ENCODE data around the gene ZCWPW1. TPM values are rescaled to one million over a fixed set of nuclear protein-coding genes. Genes with fewer than 3 reads are reported as not detected.

Gene ZCWPW1
- total RNA-seq, 3 donors from 2014 or later (not counting 1 experiment from before 2014, with no cell fraction given) = 5.6 to 7.8 (median 7.2) TPM

DNA sequence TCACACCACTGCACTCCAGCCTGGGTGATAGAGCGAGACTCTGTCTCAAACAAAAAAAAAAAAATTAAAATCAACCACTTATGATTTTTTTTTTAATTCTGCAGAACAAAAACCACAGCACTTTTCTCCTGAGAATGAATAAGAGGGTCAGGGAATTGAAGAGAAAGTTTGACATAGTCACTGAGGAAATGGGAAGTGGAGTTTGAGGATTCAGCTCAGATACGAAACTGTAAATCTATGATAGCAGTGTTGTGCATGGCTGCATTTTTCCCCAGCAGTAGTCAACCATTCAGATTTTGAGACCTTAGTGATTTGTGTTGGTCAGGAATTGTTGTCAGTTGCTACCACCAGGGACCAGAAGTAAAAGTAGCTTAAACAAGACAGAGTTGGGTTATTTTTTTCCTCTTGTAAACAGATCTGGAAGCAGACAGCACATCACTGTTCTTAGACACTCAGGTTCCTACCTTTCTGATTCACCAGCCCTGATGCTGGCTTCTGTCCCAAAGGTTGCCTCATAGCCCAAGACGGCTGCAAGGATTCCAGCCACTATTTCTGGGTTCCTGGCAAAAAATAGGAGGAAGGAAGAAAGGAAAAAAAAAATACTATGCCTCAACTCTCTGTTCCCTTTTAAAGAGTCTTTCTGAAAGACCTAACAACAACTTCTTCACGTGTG is 35.1 kb downstream of the ZCWPW1 start:
- intact Hi-C loops (cut with micrococcal nuclease) = no loop called here
- Mint-ChIP-seq H3K27me3 (ENCODE audit: low read depth in 2 of 2) (no peaks in the 10 kb centered on the region), H3K4me3 (no peak overlapping the region), H3K27ac (no peak overlapping the region), H3K36me3 (no peaks in the 10 kb centered on the region), H3K9me3 (no peaks in the 10 kb centered on the region), H3K4me1 (peaks cover 19 to 22% of the 10 kb centered on the region in 2 donors)
- no peak overlapping the region for H3K27ac ChIP-seq (ENCODE audit: low read length)
- DNase-seq (no peak), ATAC-seq (no peak)
- H3K4me3 ChIP-seq (ENCODE audit: low read length) = no peak overlapping the region
- peaks cover 21% of the 10 kb centered on the region for H3K4me1 ChIP-seq (ENCODE audit: control insufficient read depth, insufficient read depth, low read length)
- WGBS (ENCODE audit: insufficient coverage) = 65% methylated on average over 4 of the region's 4 CpGs
- no peaks in the 10 kb centered on the region for H3K27me3 ChIP-seq (ENCODE audit: control insufficient read depth, insufficient read depth, low read length)
- TF ChIP-seq, protein P1, sequence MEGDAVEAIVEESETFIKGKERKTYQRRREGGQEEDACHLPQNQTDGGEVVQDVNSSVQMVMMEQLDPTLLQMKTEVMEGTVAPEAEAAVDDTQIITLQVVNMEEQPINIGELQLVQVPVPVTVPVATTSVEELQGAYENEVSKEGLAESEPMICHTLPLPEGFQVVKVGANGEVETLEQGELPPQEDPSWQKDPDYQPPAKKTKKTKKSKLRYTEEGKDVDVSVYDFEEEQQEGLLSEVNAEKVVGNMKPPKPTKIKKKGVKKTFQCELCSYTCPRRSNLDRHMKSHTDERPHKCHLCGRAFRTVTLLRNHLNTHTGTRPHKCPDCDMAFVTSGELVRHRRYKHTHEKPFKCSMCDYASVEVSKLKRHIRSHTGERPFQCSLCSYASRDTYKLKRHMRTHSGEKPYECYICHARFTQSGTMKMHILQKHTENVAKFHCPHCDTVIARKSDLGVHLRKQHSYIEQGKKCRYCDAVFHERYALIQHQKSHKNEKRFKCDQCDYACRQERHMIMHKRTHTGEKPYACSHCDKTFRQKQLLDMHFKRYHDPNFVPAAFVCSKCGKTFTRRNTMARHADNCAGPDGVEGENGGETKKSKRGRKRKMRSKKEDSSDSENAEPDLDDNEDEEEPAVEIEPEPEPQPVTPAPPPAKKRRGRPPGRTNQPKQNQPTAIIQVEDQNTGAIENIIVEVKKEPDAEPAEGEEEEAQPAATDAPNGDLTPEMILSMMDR (IDR thresholded peaks at IDR 0.05) = no peak
- no peaks in the 10 kb centered on the region for H3K36me3 ChIP-seq (ENCODE audit: control insufficient read depth, insufficient read depth, low read length)
- H3K9me3 ChIP-seq (ENCODE audit: control insufficient read depth, insufficient read depth, low read length) = no peaks in the 10 kb centered on the region

GRCh38 chr7:100390286-100391009 is 38.1 kb downstream of the ZCWPW1 start:
- TF ChIP-seq, protein P1 (IDR thresholded peaks at IDR 0.05) = no peak
- no peaks in the 10 kb centered on the region for H3K9me3 ChIP-seq (ENCODE audit: control insufficient read depth, insufficient read depth, low read length)
- DNase-seq = no peak
- no peak overlapping the region for H3K27ac ChIP-seq (ENCODE audit: low read length)
- no peaks in the 10 kb centered on the region for H3K27me3 Mint-ChIP-seq (ENCODE audit: low read depth in 2 of 2)
- no peak for ATAC-seq
- H3K4me3 ChIP-seq (ENCODE audit: low read length) = no peak overlapping the region
- intact Hi-C loops (cut with micrococcal nuclease) = no loop called here
- no peak overlapping the region for H3K27ac Mint-ChIP-seq
- H3K36me3 Mint-ChIP-seq = no peaks in the 10 kb centered on the region
- H3K4me3 Mint-ChIP-seq = no peak overlapping the region
- H3K9me3 Mint-ChIP-seq = no peaks in the 10 kb centered on the region
- peaks cover 0 to 5% of the 10 kb centered on the region in 2 donors for H3K4me1 Mint-ChIP-seq
- 91% methylated on average over 2 of the region's 3 CpGs for whole genome bisulfite sequencing (ENCODE audit: insufficient coverage)
- H3K4me1 ChIP-seq (ENCODE audit: control insufficient read depth, insufficient read depth, low read length) = no peaks in the 10 kb centered on the region
- no peaks in the 10 kb centered on the region for H3K27me3 ChIP-seq (ENCODE audit: control insufficient read depth, insufficient read depth, low read length)
- H3K36me3 ChIP-seq (ENCODE audit: control insufficient read depth, insufficient read depth, low read length) = no peaks in the 10 kb centered on the region

- Histone ChIP-seq H3K4me3 (ENCODE audit: low read length) (no peak overlapping the region), H3K9me3 (ENCODE audit: control insufficient read depth, insufficient read depth, low read length) (no peaks in the 10 kb centered on the region), H3K27ac (ENCODE audit: low read length) (no peak overlapping the region), H3K36me3 (ENCODE audit: control insufficient read depth, insufficient read depth, low read length) (no peaks in the 10 kb centered on the region), H3K27me3 (ENCODE audit: control insufficient read depth, insufficient read depth, low read length) (no peaks in the 10 kb centered on the region), H3K4me1 (ENCODE audit: control insufficient read depth, insufficient read depth, low read length) (no peaks in the 10 kb centered on the region)
- DNase-seq (no peak), ATAC-seq (no peak)
- Mint-ChIP-seq H3K36me3 (no peaks in the 10 kb centered on the region), H3K4me1 (peaks cover 0 to 5% of the 10 kb centered on the region in 2 donors), H3K9me3 (no peaks in the 10 kb centered on the region), H3K27ac (no peak overlapping the region), H3K27me3 (ENCODE audit: low read depth in 2 of 2) (no peaks in the 10 kb centered on the region), H3K4me3 (no peak overlapping the region)
- 86% methylated on average over 9 of the region's 9 CpGs for WGBS (ENCODE audit: insufficient coverage)
- TF ChIP-seq, protein P1 (IDR thresholded peaks at IDR 0.05) = no peak
- intact Hi-C loops (cut with micrococcal nuclease) = no loop called here
These were observed 38.9 kb downstream of the ZCWPW1 start for GRCh38 chr7:100389437-100390088.

Data from natural killer cell (primary cell).